C1 segment of cervical spinal cord (tissue), 14 donors: ENCODE data around the gene KRTAP20-2.

Source experiments
- DNase-seq, 14 donors: peaks; one replicate each; lab custom pipeline; 2025; lab: John Stamatoyannopoulos, UW

Gene KRTAP20-2

GRCh38 chr21:30634906-30635305, at the start of gene KRTAP20-2:
KRTAP20-2 (plus strand) TSS chr21:30635206; CDS start chr21:30635264, 58 bp downstream.
- no peak for DNase-seq

- DNase-seq, result no peak
Observed at GRCh38 chr21:30590297-30590696, 44.7 kb upstream of the KRTAP20-2 start, which contains the start of gene KRTAP22-2. KRTAP22-2 (minus strand) TSS chr21:30590397.

GRCh38 chr21:30592140-30592539, 42.9 kb upstream of the KRTAP20-2 start, which contains the start of gene KRTAP6-3:
KRTAP6-3 (plus strand) TSS chr21:30592440; CDS start chr21:30592446, 6 bp downstream.
- no peak for DNase-seq

- no peak for DNase-seq
Observed at GRCh38 chr21:30598802-30599201, 36.2 kb upstream of the KRTAP20-2 start, which contains the start of gene KRTAP6-2. KRTAP6-2 (minus strand) TSS chr21:30598902; CDS start chr21:30598874, 28 bp downstream.

- no peak for DNase-seq
Observed at GRCh38 chr21:30600787-30601186, 34.2 kb upstream of the KRTAP20-2 start, which contains the start of gene KRTAP22-1. KRTAP22-1 (plus strand) TSS chr21:30601087.

- DNase-seq, result no peak
Observed at GRCh38 chr21:30605968-30606367, 29.0 kb upstream of the KRTAP20-2 start.

- DNase-seq, result no peak
Observed at GRCh38 chr21:30612132-30612531, 22.9 kb upstream of the KRTAP20-2 start.

GRCh38 chr21:30613836-30614235, 21.2 kb upstream of the KRTAP20-2 start, which contains the start of gene KRTAP6-1:
KRTAP6-1 (minus strand) TSS chr21:30613930; CDS start chr21:30613904, 26 bp downstream.
- no peak for DNase-seq

GRCh38 chr21:30615199-30615598, 19.8 kb upstream of the KRTAP20-2 start:
- DNase-seq, result no peak

- DNase-seq, result no peak
Observed at GRCh38 chr21:30616125-30616524, 18.9 kb upstream of the KRTAP20-2 start, which contains the start of gene KRTAP20-1. KRTAP20-1 (plus strand) TSS chr21:30616425; CDS start chr21:30616455, 30 bp downstream.

- DNase-seq, result no peak
Observed at GRCh38 chr21:30620080-30620479, 14.9 kb upstream of the KRTAP20-2 start.

- no peak for DNase-seq
Observed at GRCh38 chr21:30620522-30620921, 14.5 kb upstream of the KRTAP20-2 start, which contains the start of gene KRTAP20-4. KRTAP20-4 (plus strand) TSS chr21:30620627.

- no peak for DNase-seq
Observed at GRCh38 chr21:30623362-30623761, 11.6 kb upstream of the KRTAP20-2 start.

GRCh38 chr21:30625449-30626165, 9.4 kb upstream of the KRTAP20-2 start:
- DNase-seq, result no peak

GRCh38 chr21:30628109-30628508, 6.9 kb upstream of the KRTAP20-2 start:
- DNase-seq, result no peak

- DNase-seq, result no peak
Observed at GRCh38 chr21:30629200-30629599, 5.8 kb upstream of the KRTAP20-2 start.

GRCh38 chr21:30638686-30639085, 3.7 kb downstream of the KRTAP20-2 start:
- no peak for DNase-seq

- DNase-seq, result no peak
Observed at GRCh38 chr21:30642564-30642963, 7.6 kb downstream of the KRTAP20-2 start, which contains the start of gene KRTAP20-3. KRTAP20-3 (plus strand) TSS chr21:30642864.

GRCh38 chr21:30646904-30647414, 12.0 kb downstream of the KRTAP20-2 start:
- DNase-seq, result no peak

GRCh38 chr21:30652891-30653290, 17.9 kb downstream of the KRTAP20-2 start:
- DNase-seq, result no peak

- DNase-seq, result no peak
Observed at GRCh38 chr21:30668776-30669175, 33.8 kb downstream of the KRTAP20-2 start.

- DNase-seq, result no peak
Observed at GRCh38 chr21:30672985-30673650, 38.1 kb downstream of the KRTAP20-2 start.
